MV-4-11 (cell line): ENCODE data around the gene TP53AIP1.

Experiments
- DNase-seq: peaks from one replicate; lab custom pipeline; 2025; lab: John Stamatoyannopoulos, UW

Gene TP53AIP1

DNA sequence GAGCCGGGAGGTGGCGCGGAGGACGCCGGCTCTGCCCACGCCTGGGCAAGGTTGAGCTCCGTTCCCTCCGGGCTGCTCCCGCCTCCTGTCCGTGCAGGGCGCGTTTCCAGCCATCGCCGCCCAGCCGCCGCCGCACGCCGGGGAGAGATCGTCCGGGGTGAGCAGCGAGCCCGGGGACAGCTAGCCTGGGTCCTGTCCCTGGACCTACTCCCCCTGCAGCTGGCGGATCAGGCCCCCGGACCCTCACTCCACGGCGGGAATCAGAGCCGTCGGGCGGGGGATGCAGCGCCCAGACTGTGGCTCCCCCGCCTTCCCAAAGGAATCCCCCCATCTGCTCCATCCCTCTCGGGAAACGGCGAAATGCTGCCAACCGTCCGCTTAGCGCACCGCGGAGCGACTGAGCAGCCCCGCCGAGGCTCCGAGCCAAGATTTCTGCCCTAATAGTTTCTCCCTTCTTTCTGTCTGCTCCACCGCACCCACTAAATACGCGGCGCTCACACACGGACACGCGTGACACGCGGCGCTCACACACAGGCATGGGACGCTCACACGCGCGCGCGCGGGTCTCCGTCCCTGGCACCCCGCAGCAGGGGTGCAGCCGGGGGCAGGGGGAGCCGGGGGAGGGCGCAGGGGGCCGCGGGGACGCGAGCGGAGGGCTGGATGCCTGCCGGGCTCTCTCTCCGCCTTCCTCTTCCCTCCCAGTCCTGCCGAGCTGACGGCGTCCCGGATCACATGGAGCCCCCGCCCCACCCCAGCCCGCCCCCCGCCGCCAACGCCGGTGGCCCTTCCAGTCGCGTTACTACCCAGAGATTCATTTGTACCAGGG, 51.9 kb downstream of the TP53AIP1 start, which contains the start of gene KCNJ5:
TSS of gene KCNJ5 (plus strand) at position 814 of the 826 bp plus-strand sequence. CDS start 19,918 bp downstream, outside the sequence.
- DNase-seq: no peak

DNA sequence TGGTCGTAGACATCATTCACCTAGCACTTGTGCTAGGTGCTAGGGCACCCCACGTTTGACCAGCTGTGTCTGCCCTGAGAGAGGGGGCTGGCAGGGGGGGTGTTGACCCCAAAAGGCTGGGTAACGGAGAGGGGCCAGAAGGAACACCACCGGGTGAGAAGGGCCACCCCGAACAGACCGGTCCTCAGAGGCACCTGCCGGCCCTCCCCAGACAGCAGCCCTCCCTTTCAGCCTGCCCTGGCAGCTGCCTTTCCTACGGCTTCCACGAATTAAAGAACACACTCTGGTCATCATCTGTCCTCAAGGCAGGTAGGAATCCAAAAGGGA, 52.5 kb downstream of the TP53AIP1 start:
- DNase-seq: no peak

DNA sequence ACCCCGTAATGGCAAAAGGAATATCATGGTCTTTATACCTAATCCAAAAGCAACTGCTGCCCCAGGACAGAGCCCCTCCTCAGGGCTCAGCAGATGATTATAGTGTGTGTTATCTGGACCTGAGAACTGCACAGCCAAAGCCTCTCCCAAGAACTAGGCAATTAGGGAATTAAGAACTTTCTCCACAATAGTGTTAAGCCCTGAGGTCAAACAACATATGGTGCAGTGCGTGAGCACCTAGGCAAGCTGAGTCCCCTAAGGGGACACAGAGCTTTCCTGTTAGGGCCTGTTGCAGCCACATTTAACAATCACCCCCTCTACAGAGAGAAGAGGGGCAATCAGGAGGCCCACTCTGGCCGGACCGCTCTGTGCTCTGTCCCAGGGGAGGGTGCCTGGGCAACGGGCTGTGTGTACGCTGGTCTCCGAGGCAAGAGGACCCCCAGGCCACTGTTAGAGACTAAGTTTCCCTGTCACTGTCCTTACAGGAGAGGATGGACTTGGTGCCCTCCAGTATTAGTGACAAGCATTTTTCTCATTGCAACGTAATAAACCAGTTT, 52.9 kb downstream of the TP53AIP1 start:
- no peak for DNase-seq

DNA sequence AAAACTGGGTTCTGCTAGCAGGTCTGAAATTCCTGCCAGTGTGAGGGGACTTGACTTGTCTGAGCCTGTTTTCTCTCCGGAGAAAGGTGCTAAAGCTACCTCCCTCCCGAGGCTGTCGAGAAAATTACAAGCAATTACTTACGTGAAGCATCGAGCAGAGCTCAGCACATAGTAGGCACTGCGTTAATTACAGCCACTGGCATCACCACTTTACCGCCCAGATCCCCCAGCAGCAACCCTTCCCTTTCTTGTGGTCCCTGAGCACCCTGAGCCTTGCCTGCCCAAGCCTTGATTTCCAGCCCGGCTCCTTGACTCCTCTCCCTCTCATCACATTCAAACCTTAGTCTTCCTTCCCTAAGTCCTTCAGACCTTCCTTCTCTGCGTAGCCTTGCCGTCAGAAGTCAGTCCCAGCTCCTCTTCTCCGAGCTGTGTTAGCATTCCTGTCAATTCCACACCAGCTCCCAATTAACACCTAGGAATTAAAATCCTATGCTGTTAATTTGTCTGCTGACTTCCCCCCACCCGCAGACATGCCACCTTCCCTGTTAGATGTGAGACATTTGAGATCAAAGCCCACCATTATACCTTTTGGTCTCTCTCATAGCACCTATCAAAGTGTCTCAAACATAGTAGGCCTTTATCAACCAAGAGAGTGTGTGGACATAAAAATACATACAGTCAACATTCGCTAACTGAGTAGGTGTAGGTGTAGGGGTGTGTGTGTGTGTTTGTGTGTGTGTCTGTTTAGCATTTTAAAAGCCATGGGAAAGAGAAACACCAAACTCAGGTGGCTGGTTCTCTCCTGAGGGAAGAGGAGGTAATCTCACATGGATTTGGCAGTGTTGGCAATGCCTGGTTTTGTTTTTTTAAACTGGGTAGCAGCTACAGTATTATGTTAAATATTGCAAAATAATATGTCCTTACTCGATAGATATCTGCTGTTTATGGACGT, 54.4 kb downstream of the TP53AIP1 start:
- no peak for DNase-seq

DNA sequence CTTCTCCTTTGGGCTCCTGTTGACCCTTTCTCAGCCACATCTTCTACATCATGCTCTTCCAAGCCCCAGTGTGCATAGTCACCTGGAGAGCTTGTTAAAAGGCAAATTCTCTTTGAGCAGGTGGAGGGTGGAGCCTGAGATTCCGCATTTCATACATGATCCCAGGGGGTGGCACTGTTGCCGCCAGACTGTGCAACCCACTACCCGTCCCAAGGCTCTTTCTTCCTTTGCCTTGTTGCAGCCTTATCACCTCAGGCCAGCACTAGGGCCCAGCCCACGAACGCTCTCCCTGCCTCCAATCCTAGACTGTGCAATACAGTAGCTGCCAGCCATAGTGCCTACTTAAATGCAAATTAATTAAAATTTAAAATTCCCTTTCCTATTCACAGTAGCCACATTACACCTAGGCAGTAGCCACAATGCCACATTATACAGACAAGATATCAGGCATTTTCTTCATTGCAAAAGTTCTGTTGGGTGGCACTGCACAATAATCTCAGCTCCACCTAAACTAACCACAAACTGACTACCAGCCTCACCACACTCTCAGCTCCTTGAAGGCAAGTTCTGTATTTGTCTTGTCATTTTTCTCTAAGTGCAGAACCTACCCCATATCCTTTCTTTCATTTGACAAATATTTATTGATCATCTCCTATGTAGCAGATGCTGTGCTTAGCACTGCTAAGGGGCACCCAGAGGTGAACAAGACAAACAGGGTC, 56.1 kb downstream of the TP53AIP1 start:
- no peak for DNase-seq
